ENCODE data around the gene ETV3L.

ETV3L gene

GRCh38 chr1:157132111-157132510 lies 32.5 kb upstream of the ETV3L start:
- no peak for DNase-seq (ENCODE audit: low read depth, low spot score)

- DNase-seq (ENCODE audit: low read depth, low spot score): no peak
These were observed 31.7 kb upstream of the ETV3L start for GRCh38 chr1:157131281-157131680.

DNA sequence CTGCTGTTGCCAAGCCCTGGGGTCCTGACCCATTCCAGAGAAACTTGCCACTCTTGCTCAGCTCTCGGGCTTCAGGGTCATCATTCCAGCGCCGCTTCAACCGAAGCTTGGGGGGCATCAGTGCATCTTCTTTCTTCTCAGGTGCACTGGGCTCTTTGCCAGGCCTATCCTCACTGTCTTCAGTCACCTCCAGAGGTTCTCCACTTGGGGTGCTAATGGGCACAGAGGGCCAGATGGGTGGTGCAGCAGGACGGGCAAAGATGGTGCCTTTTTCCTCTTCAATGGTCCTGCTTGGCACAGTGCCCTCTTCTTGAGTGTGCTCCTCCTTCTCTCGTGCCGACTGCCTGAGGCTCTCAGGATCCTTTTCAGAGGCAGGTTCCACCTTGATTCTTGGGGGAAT lies 25.2 kb upstream of the ETV3L start:
- DNase-seq (ENCODE audit: low read depth, low spot score): no peak

DNA sequence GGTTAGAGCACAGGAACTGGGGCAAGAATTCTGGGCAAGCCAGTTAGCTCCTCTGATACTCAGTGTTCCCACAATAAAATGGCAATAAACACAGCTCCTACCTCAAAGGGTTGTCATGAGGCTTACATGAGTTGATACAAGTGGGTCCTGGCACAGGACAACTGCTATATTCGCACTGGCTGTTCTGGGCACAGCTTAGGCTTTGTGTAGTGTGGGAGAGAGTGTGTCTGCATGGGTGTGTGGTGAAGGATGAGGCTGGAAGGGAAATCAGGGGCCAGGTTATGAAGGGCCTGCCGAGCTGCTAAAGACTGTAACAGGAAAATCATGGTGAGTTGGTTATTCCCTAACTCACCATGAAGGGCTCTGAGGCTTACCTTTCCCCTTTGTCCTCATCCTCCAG lies 19.8 kb upstream of the ETV3L start:
- no peak for DNase-seq (ENCODE audit: low read depth, low spot score)

GRCh38 chr1:157119008-157119407 lies 19.4 kb upstream of the ETV3L start:
- no peak for DNase-seq (ENCODE audit: low read depth, low spot score)

- DNase-seq (ENCODE audit: low read depth, low spot score): no peak
These were observed 18.0 kb upstream of the ETV3L start for GRCh38 chr1:157117527-157118057.

DNA sequence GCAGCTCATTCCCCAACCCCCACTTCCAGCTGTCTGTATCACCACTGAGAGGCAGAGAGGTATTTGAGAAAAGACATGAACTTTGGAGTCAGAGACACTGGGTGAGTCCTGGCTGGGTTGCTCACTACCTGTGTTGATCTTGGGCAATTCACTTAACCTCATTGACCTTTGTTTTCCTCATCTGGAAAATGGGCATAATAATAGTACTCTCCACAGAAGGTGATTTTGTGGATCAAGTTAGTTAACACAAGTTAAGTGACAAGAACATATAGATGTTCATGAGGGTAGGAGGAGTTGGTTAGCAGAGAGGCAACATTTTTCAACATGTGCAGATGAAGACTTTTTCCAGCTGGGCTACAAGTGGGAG lies 17.1 kb upstream of the ETV3L start:
- no peak for DNase-seq (ENCODE audit: low read depth, low spot score)

- DNase-seq (ENCODE audit: low read depth, low spot score): no peak
These were observed 16.5 kb upstream of the ETV3L start for GRCh38 chr1:157115851-157116736.

DNA sequence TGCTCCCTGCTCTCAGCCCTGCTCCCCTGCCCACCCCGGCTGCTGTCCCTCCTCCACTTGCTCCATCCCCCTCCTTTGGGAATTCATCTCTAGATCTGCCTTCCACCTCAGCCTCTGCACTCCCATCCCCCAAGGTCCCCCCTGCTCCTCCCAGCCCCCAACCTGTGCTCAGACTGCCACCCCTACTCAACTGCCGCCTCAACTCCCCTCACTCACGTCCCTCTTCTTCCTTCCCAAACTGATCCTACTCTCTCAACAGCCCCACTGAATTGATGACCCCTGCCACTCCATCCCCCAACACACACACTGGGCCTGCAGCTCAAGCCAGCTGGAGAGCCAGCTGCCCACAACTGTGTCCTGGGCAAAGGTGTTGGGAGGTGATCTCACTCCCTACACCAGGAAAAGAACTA lies 15.8 kb upstream of the ETV3L start:
- DNase-seq (ENCODE audit: low read depth, low spot score): no peak

DNA sequence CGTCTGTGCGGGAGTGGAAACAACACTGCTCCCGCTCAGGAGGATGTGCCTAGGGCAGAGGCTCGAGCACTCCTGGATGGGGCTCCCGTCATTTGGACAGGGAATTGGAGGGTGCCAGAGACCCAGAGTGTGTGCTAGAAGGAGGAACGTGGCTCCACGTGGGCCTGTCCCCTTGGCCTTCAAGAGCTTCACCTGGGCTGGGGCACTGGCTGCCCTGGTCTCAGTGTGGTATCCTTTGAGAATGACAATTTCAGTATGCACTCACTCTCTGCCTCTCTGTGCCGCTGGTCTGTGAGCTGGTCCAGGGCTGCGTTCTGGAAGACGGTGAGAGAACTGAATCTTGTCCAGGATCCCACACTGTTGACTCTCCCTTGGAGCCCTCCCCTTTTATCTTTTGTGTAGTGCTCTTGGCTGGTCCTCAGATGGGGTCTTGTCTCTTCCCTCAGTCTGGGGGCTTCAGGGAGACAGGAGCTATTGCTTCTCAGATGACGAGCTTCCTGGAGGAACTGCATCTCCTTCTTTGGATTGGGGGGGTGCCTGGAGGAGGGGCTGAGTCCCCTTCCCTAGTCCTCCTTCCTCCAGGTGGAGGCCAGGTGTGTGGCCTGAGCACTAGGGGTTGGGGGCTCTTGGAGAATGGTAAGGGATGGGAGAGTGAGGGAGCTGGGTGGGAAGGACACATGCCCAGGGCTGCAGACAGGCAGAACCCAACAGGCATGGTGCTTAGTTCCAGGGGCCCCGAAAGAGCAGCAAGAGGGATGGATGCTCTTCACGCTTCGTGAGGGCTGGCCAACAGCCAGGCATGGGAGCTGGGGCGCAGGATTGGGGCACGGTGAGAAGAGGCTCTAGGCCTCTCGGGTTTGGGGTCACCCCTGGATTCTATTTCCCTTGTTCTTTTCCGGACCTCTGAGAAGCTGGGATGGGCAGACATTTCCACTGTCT lies 14.8 kb upstream of the ETV3L start:
- no peak for DNase-seq (ENCODE audit: low read depth, low spot score)

GRCh38 chr1:157113631-157114030 lies 14.0 kb upstream of the ETV3L start:
- no peak for DNase-seq (ENCODE audit: low read depth, low spot score)

DNA sequence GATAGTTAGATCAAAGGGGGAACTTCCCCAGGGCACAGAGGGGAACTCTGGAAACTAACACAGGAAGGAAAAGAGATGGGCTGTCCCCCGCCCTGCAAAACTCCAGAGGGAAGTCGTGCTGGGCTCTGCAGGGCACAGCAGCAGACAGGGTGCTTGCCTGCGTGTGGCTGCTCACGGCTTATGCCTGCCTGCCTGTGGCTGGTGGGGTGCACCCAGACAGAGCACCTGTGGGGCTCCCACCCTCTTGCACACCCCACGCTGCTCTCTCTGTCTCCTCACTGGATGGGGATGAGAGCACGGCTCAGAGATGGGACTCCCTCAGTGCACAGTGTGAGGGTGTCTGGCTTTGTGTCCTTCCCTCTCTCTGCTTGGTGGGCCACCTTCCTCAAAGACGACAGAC lies 13.5 kb upstream of the ETV3L start:
- no peak for DNase-seq (ENCODE audit: low read depth, low spot score)

DNA sequence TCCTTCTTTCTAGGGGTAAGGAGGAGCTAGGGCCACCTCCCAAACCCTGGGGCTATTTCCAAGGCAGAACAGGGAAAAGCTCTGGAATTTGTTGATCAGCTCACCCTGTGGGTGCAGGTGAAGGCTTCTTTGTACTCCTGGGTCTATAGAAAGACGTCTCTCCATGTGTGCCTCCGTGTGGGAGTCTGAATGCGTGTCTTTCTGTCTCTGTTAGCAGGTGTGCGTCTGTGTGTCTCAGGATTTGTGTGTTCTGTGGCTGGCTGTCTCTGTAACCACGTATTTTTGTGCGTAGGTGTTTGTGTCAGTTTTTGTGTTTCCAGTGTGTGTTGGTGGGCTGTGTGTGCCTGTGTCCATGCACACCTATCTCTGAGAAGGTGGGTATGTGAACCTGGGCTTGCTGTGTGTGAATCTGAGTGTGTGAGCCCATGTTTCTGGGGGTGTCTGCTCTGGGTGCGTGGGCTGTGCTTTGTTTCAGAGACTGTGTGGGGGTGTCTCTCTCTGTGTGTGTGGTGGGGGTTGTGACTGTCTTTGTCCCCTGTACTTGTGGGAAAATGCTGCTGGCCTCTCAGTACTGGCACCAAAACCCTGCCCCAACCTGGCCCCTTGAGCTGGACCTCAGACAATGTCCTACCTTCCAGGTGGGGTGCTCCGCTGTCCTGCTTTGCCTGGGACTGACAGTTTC lies 12.7 kb upstream of the ETV3L start:
- DNase-seq (ENCODE audit: low read depth, low spot score): no peak

GRCh38 chr1:157111396-157112165 lies 12.0 kb upstream of the ETV3L start:
- DNase-seq (ENCODE audit: low read depth, low spot score): no peak

GRCh38 chr1:157110686-157111085 lies 11.1 kb upstream of the ETV3L start:
- no peak for DNase-seq (ENCODE audit: low read depth, low spot score)

GRCh38 chr1:157110003-157110402 lies 10.4 kb upstream of the ETV3L start:
- DNase-seq (ENCODE audit: low read depth, low spot score): no peak

- DNase-seq (ENCODE audit: low read depth, low spot score): no peak
These were observed 8.8 kb upstream of the ETV3L start for GRCh38 chr1:157108448-157108847.

GRCh38 chr1:157107702-157108101 lies 8.1 kb upstream of the ETV3L start:
- no peak for DNase-seq (ENCODE audit: low read depth, low spot score)

DNA sequence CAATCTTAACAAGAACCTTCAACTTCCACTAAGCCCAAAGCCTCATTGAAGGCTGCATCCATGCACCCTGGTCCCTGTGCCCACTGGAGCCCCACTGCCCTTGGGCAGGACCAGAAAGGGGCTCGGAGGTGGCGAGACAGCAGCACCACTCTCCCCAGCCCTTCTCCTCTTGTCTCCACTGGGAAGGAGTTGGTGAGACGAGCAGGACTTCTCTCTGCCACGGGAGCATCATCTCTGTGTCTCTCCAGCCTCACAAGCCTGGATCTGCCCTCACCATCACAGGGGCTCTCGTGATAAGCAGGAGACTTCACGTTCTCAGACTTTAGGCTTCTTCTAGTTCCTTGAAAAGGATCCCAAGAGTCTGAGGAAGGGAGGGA lies 7.2 kb upstream of the ETV3L start:
- DNase-seq (ENCODE audit: low read depth, low spot score): no peak

DNA sequence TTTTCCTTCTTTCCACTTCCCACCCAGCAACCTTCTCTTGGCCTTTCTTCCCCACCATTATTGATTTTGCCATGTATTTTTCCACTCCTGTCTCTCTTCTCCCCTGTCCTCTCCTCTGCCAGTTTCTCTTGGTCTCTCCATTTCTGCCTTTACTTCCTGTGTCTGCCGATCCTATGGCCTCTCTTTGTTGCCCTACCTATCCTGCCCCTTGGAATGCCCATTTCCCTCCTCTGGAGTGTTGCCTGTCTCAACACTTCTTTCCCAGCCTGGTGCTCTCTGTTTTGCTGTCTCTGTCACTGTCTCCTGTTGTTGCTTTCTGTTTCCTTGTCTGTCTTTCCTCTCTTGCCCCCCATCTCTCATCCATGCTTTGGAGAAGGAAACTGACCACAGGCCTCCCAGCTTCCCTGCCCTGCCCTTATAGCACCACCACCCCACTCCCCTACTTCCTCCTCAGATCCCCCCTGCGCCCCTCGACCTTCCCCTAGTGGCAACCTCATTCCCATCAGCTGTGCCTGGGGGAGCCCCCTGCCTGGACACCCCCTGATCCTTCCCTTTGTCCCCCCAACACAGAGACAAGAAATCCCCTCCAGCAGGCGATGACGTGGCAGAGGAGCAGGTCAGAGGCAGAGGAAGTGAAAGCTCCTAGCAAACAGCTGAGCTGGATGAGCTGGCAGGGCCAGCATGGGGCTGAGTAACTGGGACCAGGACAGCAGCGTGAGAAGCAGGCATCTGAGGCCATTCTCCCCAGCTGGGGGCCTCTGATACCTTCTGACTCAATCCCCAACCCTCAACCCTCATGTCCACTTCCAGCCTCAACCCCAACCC lies 6.6 kb upstream of the ETV3L start:
- DNase-seq (ENCODE audit: low read depth, low spot score): peak; percentile 51
